HG03354 (cell line): Measurements from ENCODE around the gene RNF217.
"Not testable (repeated sequence)": the region's sequence is repeated elsewhere in the genome, so short reads cannot be mapped to it uniquely, and the experiment has no call there.

Experiments used
- ATAC-seq: cut with Tn5 transposase; IDR thresholded peaks from one replicate; pipeline ENCODE4 v1.9.1; 2021; ENCODE audit warnings: mild to moderate bottlenecking; ENCODE audit not compliant: unreplicated experiment, poor library complexity, severe bottlenecking

RNF217 gene

GRCh38 chr6:124961777-124962638 is at the start of gene RNF217:
Gene RNF217, plus strand, starts transcription at chr6:124962437. Its CDS starts 108 bp downstream, at chr6:124962545.
- peak; percentile 57 for ATAC-seq

- ATAC-seq = no peak
These were observed 49.2 kb upstream of the RNF217 start for GRCh38 chr6:124913056-124913455.

- ATAC-seq = no peak
These were observed 44.5 kb upstream of the RNF217 start for GRCh38 chr6:124917769-124918168.

- ATAC-seq = not testable (repeated sequence)
These were observed 42.5 kb upstream of the RNF217 start for GRCh38 chr6:124919703-124920102.

GRCh38 chr6:124924333-124924759 is 37.9 kb upstream of the RNF217 start:
- no peak for ATAC-seq

GRCh38 chr6:124926435-124926834 is 35.8 kb upstream of the RNF217 start:
- ATAC-seq = no peak

GRCh38 chr6:124927806-124928205 is 34.4 kb upstream of the RNF217 start:
- ATAC-seq = no peak

- no peak for ATAC-seq
These were observed 33.4 kb upstream of the RNF217 start for GRCh38 chr6:124928851-124929250.

GRCh38 chr6:124937645-124938044 is 24.6 kb upstream of the RNF217 start:
- ATAC-seq = no peak

GRCh38 chr6:124941259-124941658 is 21.0 kb upstream of the RNF217 start:
- ATAC-seq = peak; percentile 89

- ATAC-seq = no peak
These were observed 18.6 kb upstream of the RNF217 start for GRCh38 chr6:124943658-124944057.

- ATAC-seq = no peak
These were observed 14.2 kb upstream of the RNF217 start for GRCh38 chr6:124947971-124948451.

- ATAC-seq = no peak
These were observed 12.5 kb upstream of the RNF217 start for GRCh38 chr6:124949706-124950105.

GRCh38 chr6:124953808-124954207 is 8.4 kb upstream of the RNF217 start:
- no peak for ATAC-seq

GRCh38 chr6:124955108-124955856 is 7.0 kb upstream of the RNF217 start:
- ATAC-seq = no peak

GRCh38 chr6:124956018-124956417 is 6.2 kb upstream of the RNF217 start:
- ATAC-seq = no peak

- ATAC-seq = no peak
These were observed 4.1 kb upstream of the RNF217 start for GRCh38 chr6:124958149-124958548.

GRCh38 chr6:124958759-124959354 is 3.4 kb upstream of the RNF217 start:
- ATAC-seq = no peak

GRCh38 chr6:124960757-124961463 is 1.3 kb upstream of the RNF217 start:
- ATAC-seq = no peak

- no peak for ATAC-seq
These were observed 817 bp upstream of the RNF217 start for GRCh38 chr6:124961464-124961776.
